Globus pallidus (tissue), 1 donor: Measurements from ENCODE around the gene NUDT6.
"Not testable (repeated sequence)": the region's sequence is repeated elsewhere in the genome, so short reads cannot be mapped to it uniquely, and the experiment has no call there.

Experiments used
- DNase-seq: peaks from one replicate; pipeline ENCODE4 v3.0.0-alpha.2; 2015; ENCODE audit warnings: low spot score

NUDT6 gene, protein sequence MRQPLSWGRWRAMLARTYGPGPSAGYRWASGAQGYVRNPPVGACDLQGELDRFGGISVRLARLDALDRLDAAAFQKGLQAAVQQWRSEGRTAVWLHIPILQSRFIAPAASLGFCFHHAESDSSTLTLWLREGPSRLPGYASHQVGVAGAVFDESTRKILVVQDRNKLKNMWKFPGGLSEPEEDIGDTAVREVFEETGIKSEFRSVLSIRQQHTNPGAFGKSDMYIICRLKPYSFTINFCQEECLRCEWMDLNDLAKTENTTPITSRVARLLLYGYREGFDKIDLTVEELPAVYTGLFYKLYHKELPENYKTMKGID

GRCh38 chr4:122921971-122922876 lies at the start of gene NUDT6:
Gene NUDT6, minus strand, starts transcription at chr4:122922597. Its CDS starts 25 bp downstream, at chr4:122922572.
- peak; percentile 77 for DNase-seq

GRCh38 chr4:122968227-122968812 lies 45.9 kb upstream of the NUDT6 start:
- DNase-seq: no peak

- no peak for DNase-seq
Observed at GRCh38 chr4:122967231-122967630, 44.8 kb upstream of the NUDT6 start.

- no peak for DNase-seq
Observed at GRCh38 chr4:122966201-122966600, 43.8 kb upstream of the NUDT6 start.

GRCh38 chr4:122963216-122963615 lies 40.8 kb upstream of the NUDT6 start:
- DNase-seq: no peak

GRCh38 chr4:122960611-122961000 lies 38.2 kb upstream of the NUDT6 start:
- DNase-seq: no peak

- DNase-seq: no peak
Observed at GRCh38 chr4:122959981-122960610, 37.7 kb upstream of the NUDT6 start.

DNA sequence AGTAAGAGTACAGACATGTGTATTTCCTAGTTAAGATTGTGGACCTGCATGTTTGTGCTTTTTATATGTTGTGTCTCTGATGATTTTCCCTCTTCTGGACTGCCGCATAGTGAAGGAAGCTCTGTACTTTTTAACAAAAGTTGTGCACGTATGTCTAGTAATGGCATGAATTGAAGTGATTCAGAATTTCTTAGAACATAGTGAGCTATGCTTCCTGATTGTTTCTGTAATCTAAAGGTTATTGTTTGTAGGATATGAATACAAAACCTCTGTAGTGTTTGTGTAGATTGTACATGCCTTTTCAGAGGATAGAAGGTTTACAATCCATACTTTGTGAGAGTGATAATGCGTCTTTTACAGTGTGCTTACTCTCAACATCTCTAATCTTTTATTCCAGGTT lies 37.0 kb upstream of the NUDT6 start:
- no peak for DNase-seq

GRCh38 chr4:122958505-122958904 lies 36.1 kb upstream of the NUDT6 start:
- DNase-seq: no peak

DNA sequence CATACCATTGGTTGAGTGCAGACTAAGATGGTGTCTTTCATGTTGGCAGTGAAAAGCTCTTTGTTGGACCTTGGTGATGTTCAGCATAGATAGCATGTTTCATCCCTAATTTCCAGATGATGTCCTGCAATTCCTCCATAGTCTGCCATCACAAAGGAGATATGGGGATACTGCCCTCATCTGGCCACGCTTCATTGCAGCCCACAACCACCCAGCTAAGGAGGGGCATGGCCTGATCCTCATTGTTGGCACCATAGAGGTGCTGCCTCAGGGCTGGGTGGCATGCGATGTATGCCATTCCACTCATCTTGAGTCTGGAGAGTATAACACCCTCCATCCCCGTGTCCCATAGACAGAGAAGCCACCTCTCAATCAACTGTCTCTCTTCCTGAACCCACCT lies 31.5 kb upstream of the NUDT6 start:
- no peak for DNase-seq

GRCh38 chr4:122952028-122952427 lies 29.6 kb upstream of the NUDT6 start:
- DNase-seq: no peak

GRCh38 chr4:122948671-122949070 lies 26.3 kb upstream of the NUDT6 start:
- DNase-seq: no peak

GRCh38 chr4:122946142-122946541 lies 23.7 kb upstream of the NUDT6 start:
- no peak for DNase-seq

- DNase-seq: not testable (repeated sequence)
Observed at GRCh38 chr4:122945136-122945535, 22.7 kb upstream of the NUDT6 start.

- no peak for DNase-seq
Observed at GRCh38 chr4:122932763-122933162, 10.4 kb upstream of the NUDT6 start.

GRCh38 chr4:122930862-122931261 lies 8.5 kb upstream of the NUDT6 start:
- DNase-seq: peak; percentile 19

- DNase-seq: no peak
Observed at GRCh38 chr4:122928930-122929329, 6.5 kb upstream of the NUDT6 start.

DNA sequence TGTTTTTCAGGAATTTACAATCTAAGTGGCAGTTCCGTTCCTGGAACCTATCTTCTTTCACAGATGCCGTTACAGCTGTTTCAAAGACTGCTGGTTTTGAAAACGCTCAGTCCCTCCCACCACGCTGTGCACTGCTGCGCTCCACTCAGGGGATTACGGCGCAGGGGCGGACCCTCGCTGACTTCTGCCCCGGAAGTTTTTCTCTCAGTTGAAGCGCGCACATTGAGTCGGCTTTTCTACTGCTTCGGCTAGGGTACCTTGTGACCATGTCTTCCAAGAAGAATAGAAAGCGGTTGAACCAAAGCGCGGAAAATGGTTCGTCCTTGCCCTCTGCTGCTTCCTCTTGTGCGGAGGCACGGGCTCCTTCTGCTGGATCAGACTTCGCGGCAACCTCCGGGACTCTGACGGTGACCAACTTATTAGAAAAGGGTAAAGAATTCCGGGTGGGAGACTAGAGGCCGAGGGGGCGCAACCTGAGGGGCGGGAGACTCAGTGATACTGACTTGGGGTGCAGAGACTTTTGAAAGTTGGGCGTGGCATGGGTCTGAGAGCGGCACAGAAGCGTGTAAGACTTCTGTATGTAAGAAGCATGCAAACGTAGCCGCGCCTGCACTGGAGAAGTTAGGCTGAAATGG lies 597 bp upstream of the NUDT6 start:
- peak; percentile 89 for DNase-seq

- DNase-seq: no peak
Observed at GRCh38 chr4:122921300-122921699, 1.1 kb downstream of the NUDT6 start.

DNA sequence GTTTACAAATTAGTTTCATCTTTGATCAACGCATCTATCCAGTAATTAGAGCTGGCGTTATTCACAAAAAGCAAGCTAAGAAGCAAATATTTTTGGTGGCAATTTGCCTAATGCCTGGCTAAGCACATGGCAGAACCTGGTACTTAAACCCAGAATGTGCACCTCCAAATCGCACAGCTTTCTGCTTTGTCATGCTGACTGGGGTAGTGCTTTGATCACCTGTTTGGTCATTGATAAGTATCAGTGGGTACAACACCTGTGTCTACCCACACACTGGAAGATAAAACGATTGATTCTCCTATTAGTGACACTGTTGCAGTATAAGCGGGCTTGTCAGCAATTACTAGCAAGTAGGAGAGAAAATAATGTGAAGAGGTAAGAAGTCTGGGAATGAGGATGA lies 1.9 kb downstream of the NUDT6 start:
- no peak for DNase-seq

- DNase-seq: no peak
Observed at GRCh38 chr4:122917731-122918130, 4.7 kb downstream of the NUDT6 start.

DNA sequence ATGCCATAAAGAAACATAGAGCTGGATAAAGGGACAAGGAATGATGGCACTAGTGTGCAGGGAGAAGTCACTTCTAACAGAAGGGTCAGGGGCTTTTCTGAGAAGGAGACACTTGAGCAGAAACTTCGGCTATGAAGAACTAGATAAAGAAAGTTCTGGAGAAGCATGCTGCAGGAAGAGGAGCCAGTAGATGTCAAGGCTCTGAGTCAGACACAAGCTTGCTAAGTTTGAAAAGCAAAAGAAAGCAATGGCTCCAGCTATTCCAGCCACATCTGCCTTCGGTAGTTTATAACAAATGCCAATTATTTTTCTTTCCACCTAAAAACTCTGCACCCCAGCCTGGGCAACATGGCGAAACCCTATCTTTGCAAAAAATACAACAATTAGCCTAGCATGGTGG lies 7.5 kb downstream of the NUDT6 start:
- DNase-seq: no peak
